HG02970 (cell line): ENCODE data around the gene CBX1.

Source experiments
- ATAC-seq: cut with Tn5 transposase; IDR thresholded peaks from one replicate; pipeline ENCODE4 v1.9.1; 2021; ENCODE audit warnings: mild to moderate bottlenecking, moderate library complexity, moderate number of reproducible peaks; ENCODE audit not compliant: unreplicated experiment, low FRiP score

CBX1 gene

DNA sequence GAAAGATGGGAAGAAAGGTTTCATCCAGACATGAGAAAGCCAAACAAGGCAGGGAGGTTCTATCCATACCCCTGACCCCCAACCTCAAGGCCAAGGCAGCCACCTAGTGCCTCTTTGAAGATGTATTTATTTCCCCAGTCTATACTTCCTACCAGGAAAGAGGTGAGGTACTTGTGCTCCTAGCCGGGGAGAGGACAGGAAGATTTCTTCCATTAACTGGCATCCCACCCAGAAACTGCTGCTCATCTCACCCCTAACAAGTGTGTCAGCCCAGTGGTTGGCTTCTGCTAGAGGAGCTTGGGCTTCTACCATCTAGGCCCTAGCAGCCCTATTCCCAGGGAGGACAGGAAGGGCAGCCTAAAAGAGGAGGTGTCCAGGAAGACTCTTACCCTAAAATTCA, 72.5 kb downstream of the CBX1 start:
- no peak for ATAC-seq

DNA sequence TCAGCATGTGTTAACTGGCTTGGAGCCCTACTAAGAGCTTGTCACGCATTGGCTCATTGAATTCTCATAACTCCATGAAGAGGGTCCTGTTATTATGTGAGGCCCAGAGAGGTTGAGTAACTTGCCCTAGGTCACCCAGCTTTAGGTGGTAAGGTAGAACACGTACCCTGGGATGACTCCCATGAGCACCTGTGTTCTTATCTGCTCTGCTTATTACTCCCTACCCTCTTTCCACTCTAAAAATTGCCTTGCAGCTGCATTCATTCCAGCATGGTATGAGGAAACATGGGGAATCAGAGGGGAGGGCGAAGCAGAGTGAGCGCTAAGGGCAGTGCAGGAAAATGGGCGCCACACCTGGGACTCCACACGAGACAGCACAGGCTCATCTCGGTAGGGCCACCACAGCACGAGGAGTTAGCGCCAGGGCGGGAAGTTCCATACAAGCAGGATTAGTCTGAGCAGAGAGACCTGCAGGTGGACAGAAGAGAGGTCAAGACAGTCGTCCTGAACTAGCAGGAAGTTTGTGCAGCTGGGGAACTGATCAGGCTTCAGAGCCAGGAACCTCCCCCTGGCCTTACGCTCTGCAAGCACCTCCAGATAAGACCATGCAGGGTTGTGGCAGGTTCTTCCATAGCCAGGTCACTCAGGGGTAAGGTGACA, 73.8 kb downstream of the CBX1 start:
- ATAC-seq = no peak

GRCh38 chr17:48026502-48027321, 74.6 kb downstream of the CBX1 start:
- no peak for ATAC-seq

GRCh38 chr17:48025904-48026501, 75.3 kb downstream of the CBX1 start:
- ATAC-seq = no peak

- ATAC-seq = peak; percentile 90
These were observed 76.0 kb downstream of the CBX1 start for GRCh38 chr17:48025040-48025903.

- ATAC-seq = no peak
These were observed 76.9 kb downstream of the CBX1 start for GRCh38 chr17:48024149-48025039.

GRCh38 chr17:48023400-48024148, 77.7 kb downstream of the CBX1 start:
- ATAC-seq = no peak

- ATAC-seq = no peak
These were observed 78.4 kb downstream of the CBX1 start for GRCh38 chr17:48022901-48023300.

DNA sequence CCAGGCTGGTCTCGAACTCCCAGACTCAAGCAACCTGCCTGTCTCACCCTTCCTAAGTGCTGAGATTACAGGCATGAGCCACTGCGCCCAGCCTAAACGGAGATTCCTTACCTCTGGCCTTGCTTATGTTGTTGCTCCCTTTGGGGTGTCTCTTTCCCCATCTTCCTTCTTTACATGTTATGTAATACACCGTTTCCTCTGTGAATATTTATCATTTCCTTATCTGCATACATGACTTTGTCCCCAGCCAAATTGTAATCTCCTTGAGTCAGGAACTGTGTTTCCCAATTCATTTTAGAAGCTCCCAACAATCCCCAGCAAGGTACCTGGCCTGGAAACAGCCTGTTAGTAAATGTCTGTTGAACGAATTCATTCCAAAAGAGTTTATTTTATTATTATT, 79.3 kb downstream of the CBX1 start:
- no peak for ATAC-seq
